Endodermal cell (in vitro differentiated cells): ENCODE results near the gene EMSY. TPM values are rescaled to one million over a fixed set of nuclear protein-coding genes. Genes with fewer than 3 reads are reported as not detected.

Experiments
- DNase-seq: peaks from one replicate; pipeline ENCODE4 v3.0.0-alpha.2; 2017
- H3K27ac ChIP-seq: 2 replicates; pipeline ENCODE4 v1.5.1; 2013; ENCODE audit warnings: mild to moderate bottlenecking, low read depth, low read length, moderate library complexity
- H3K27me3 ChIP-seq: 2 replicates; pipeline ENCODE4 v1.6.1; 2013; ENCODE audit warnings: mild to moderate bottlenecking, low read length, moderate library complexity; ENCODE audit not compliant: insufficient read depth, control insufficient read depth, poor library complexity, severe bottlenecking
- H3K36me3 ChIP-seq: 2 replicates; pipeline ENCODE4 v1.7.0; 2013; ENCODE audit warnings: mild to moderate bottlenecking, low read length, moderate library complexity; ENCODE audit not compliant: control insufficient read depth, insufficient read depth
- H3K4me1 ChIP-seq: one replicate; pipeline ENCODE4 v1.7.0; 2013; ENCODE audit warnings: low read length; ENCODE audit not compliant: control insufficient read depth, insufficient read depth
- H3K4me3 ChIP-seq: 2 replicates; pipeline ENCODE4 v1.5.1; 2013; ENCODE audit warnings: mild to moderate bottlenecking, low read length, moderate library complexity
- H3K9ac ChIP-seq: 2 replicates; pipeline ENCODE4 v1.6.1; 2013; ENCODE audit warnings: mild to moderate bottlenecking, low read length, moderate library complexity; ENCODE audit not compliant: poor library complexity, severe bottlenecking; ENCODE audit errors: extremely low read depth
- H3K9me3 ChIP-seq: 2 replicates; pipeline ENCODE4 v1.6.1; 2013; ENCODE audit warnings: mild to moderate bottlenecking, low read length, moderate library complexity; ENCODE audit not compliant: control insufficient read depth
- H3K27ac Mint-ChIP-seq: 2 replicates; pipeline ENCODE4 v1.8.0; 2020; ENCODE audit warnings: mixed read lengths
- H3K27me3 Mint-ChIP-seq: 2 replicates; pipeline ENCODE4 v1.8.0; 2021; ENCODE audit warnings: mild to moderate bottlenecking, mixed read lengths; ENCODE audit not compliant: insufficient read depth
- H3K36me3 Mint-ChIP-seq: 2 replicates; pipeline ENCODE4 v1.8.0; 2020; ENCODE audit warnings: low read depth, mixed read lengths
- H3K4me1 Mint-ChIP-seq: 2 replicates; pipeline ENCODE4 v1.8.0; 2020; ENCODE audit warnings: mixed read lengths
- H3K4me3 Mint-ChIP-seq: 2 replicates; pipeline ENCODE4 v1.8.0; 2020; ENCODE audit warnings: mild to moderate bottlenecking, moderate library complexity, mixed read lengths
- H3K9me3 Mint-ChIP-seq: 2 replicates; pipeline ENCODE4 v1.8.0; 2020; ENCODE audit warnings: mild to moderate bottlenecking, mixed read lengths
- WGBS, 2 experiments: methylation state at CpG; one replicate each; pipeline versions ENCODE4 v1.1.5 to v1.1.7; 2013; ENCODE audit warnings: missing lambda C conversion rate in 2 of 2, mixed read lengths in 1 of 2; ENCODE audit not compliant: insufficient coverage in 1 of 2, insufficient read length in 1 of 2; 5-methylcytosine and 5-hydroxymethylcytosine counted together
- total RNA-seq, 2 donors: library from RNA; stranded (reverse); fragmentation: NEBNext Ultra II Directional in 1 of 2; extraction: Animal tissue kit (Norgen Biotek cat#: 25700) in 1 of 2; gene quantifications; 2 replicates in 1 of 2; 3 replicates in 1 of 2; pipeline ENCODE4 v1.2.1, GENCODE V29; 2021
- TF ChIP-seq, protein P1 (sequence below): fragments of 200-600 bp; sonication (generic); conservative IDR thresholded peaks from 2 replicates; pipeline ENCODE4 v1.5.0; 2021; ENCODE audit warnings: antibody characterized with exemption, mild to moderate bottlenecking

EMSY gene
- total RNA-seq, 2 donors from 2014 or later = 27.4 to 35.5 TPM

DNA sequence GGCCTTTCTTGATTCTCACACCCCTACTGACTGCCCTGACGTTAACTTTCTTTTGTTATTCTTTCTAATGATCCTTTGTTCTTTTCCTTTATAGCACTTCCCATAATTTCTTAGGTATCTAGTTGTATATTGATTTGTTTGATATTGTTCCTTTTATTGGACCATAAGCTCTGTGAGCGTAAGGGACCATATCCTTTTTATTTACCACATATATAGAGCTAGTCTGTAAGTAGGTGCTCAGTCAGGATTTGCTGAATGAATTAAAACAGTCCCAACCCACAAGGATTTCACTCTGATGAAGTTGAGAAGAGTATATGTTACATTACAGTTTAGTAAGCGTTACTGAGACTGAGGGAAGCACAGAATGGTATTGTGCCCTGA, 68.8 kb downstream of the EMSY start:
- Histone ChIP-seq H3K4me1 (no peaks in the 10 kb centered on the region), H3K36me3 (peaks cover 2% of the 10 kb centered on the region), H3K4me3 (no peak overlapping the region), H3K27ac (no peak overlapping the region), H3K9ac (no peak overlapping the region), H3K27me3 (no peaks in the 10 kb centered on the region), H3K9me3 (no peaks in the 10 kb centered on the region)
- Mint-ChIP-seq H3K27me3 (no peaks in the 10 kb centered on the region), H3K9me3 (no peaks in the 10 kb centered on the region), H3K4me3 (no peak overlapping the region), H3K36me3 (peaks cover 4% of the 10 kb centered on the region), H3K27ac (no peak overlapping the region), H3K4me1 (peaks cover 6% of the 10 kb centered on the region)
- TF ChIP-seq, protein P1, sequence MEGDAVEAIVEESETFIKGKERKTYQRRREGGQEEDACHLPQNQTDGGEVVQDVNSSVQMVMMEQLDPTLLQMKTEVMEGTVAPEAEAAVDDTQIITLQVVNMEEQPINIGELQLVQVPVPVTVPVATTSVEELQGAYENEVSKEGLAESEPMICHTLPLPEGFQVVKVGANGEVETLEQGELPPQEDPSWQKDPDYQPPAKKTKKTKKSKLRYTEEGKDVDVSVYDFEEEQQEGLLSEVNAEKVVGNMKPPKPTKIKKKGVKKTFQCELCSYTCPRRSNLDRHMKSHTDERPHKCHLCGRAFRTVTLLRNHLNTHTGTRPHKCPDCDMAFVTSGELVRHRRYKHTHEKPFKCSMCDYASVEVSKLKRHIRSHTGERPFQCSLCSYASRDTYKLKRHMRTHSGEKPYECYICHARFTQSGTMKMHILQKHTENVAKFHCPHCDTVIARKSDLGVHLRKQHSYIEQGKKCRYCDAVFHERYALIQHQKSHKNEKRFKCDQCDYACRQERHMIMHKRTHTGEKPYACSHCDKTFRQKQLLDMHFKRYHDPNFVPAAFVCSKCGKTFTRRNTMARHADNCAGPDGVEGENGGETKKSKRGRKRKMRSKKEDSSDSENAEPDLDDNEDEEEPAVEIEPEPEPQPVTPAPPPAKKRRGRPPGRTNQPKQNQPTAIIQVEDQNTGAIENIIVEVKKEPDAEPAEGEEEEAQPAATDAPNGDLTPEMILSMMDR = no peak
- whole genome bisulfite sequencing, 2 experiments = 100% methylated on average over 1 to 2 of the region's 3 CpGs
- DNase-seq = no peak

DNA sequence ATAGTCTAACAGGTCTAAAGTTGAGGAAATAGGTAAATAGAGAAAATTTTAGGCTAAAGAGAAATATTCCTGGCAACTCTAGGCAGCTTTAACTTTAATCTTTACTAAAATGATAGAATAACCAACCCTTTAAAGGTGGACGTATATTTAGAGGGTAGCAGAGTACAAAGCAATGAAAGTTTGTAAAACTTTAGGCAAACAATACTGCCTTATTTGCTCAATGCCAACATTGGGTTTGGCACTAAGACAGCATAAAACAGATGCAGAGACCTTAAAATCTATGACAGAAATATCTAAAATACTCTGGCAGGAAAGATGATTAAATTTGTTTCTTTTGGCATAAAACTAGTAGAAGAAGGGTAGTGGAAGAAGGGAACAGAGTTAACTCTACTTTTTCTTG, 70.7 kb downstream of the EMSY start:
- 100% methylated on average over 1 of the region's 1 CpG; no CpG with 5 or more reads in 1 of the 2 experiments for WGBS, 2 experiments
- DNase-seq = no peak
- H3K4me3 Mint-ChIP-seq = no peak overlapping the region
- peaks cover 11% of the 10 kb centered on the region for H3K27me3 Mint-ChIP-seq
- H3K9me3 Mint-ChIP-seq = no peaks in the 10 kb centered on the region
- H3K27ac Mint-ChIP-seq = no peak overlapping the region
- Histone ChIP-seq H3K27ac (no peak overlapping the region), H3K27me3 (no peaks in the 10 kb centered on the region), H3K9me3 (no peaks in the 10 kb centered on the region), H3K4me3 (no peak overlapping the region), H3K9ac (no peak overlapping the region), H3K4me1 (peaks cover 4% of the 10 kb centered on the region), H3K36me3 (peaks cover 7% of the 10 kb centered on the region)
- peaks cover 4% of the 10 kb centered on the region for H3K36me3 Mint-ChIP-seq
- H3K4me1 Mint-ChIP-seq = peaks cover 4% of the 10 kb centered on the region
- TF ChIP-seq, protein P1 = no peak

DNA sequence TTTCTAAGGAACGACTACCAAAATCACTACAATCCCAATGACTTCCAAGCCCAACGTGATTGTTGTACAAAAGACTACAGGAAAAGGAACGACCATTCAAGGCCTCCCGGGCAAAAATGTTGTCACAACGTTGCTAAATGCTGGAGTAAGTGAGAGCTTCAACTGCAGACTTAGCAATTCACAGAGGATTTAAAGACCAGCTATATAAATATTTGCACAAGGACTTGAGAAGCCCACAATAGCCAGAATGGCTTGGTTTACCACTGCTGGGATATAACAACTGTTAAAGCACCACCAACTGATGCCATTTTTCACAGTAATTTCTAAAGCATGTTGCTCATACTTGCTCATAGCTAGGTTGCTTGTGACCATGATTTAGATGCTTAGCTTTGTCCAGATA, 78.3 kb downstream of the EMSY start:
- peaks cover 27% of the 10 kb centered on the region for H3K4me1 Mint-ChIP-seq
- no peaks in the 10 kb centered on the region for H3K9me3 ChIP-seq
- H3K27ac ChIP-seq = no peak overlapping the region
- no peaks in the 10 kb centered on the region for H3K27me3 ChIP-seq
- no peak overlapping the region for H3K9ac ChIP-seq
- peaks cover 30% of the 10 kb centered on the region for H3K36me3 Mint-ChIP-seq
- peaks cover 19% of the 10 kb centered on the region for H3K4me1 ChIP-seq
- peak overlapping the region; percentile 47 for H3K4me3 ChIP-seq
- peaks cover 18% of the 10 kb centered on the region for H3K36me3 ChIP-seq
- H3K9me3 Mint-ChIP-seq = no peaks in the 10 kb centered on the region
- no peak overlapping the region for H3K4me3 Mint-ChIP-seq
- no peak overlapping the region for H3K27ac Mint-ChIP-seq
- peak; percentile 52 for DNase-seq
- TF ChIP-seq, protein P1 = no peak
- peaks cover 52% of the 10 kb centered on the region for H3K27me3 Mint-ChIP-seq
- 55 to 72% methylated on average over 5 of the region's 5 CpGs for WGBS, 2 experiments
